PC-3 (cell line): ENCODE results near the gene SUMO3. TPM values are rescaled to one million over a fixed set of nuclear protein-coding genes. Genes with fewer than 3 reads are reported as not detected.

Experiments
- ATAC-seq: fragments of 200-7000 bp; cut with Tn5 transposase; 2 replicates; pipeline ENCODE4 v1.9.1; 2020; ENCODE audit warnings: mild to moderate bottlenecking, moderate library complexity
- BruUV-seq: library from RNA; stranded (reverse); fragments of 400-500 nt; replicated peaks from 2 replicates; lab custom pipeline; 2021; lab: Mats Ljungman, UMichigan
- CTCF ChIA-PET: fragments of 300-600 bp; sonication (Branson Sonifier 250); formaldehyde crosslinking; loops from one replicate; lab custom pipeline; 2022; ENCODE audit warnings: antibody characterized with exemption; lab: Charles Lee
- POLR2A ChIA-PET: fragments of 300-600 bp; sonication (Branson Sonifier 250); formaldehyde crosslinking; loops from one replicate; lab custom pipeline; 2022; ENCODE audit warnings: antibody characterized with exemption; ENCODE audit not compliant: unreplicated experiment; lab: Charles Lee
- DNase-seq: peaks from one replicate; pipeline ENCODE4 v3.0.0-alpha.2; 2015
- H2AFZ ChIP-seq: fragments of 300-600 bp; sonication (generic); 2 replicates; pipeline ENCODE4 v1.6.0; 2016; ENCODE audit warnings: antibody characterized with exemption, low read length
- H3F3A ChIP-seq: fragments of 300-600 bp; sonication (generic); one replicate; pipeline ENCODE4 v1.6.0; 2017; ENCODE audit warnings: antibody characterized with exemption, low read length, control low read depth, mild to moderate bottlenecking; ENCODE audit not compliant: unreplicated experiment
- H3K27ac ChIP-seq: fragments of 300-600 bp; sonication (generic); 2 replicates; pipeline ENCODE4 v1.5.1; 2016; ENCODE audit warnings: mild to moderate bottlenecking, low read length
- H3K27me3 ChIP-seq: fragments of 300-600 bp; sonication (generic); 2 replicates; pipeline ENCODE4 v1.6.1; 2016; ENCODE audit warnings: low read length, mixed read lengths
- H3K36me3 ChIP-seq: fragments of 300-600 bp; sonication (generic); 2 replicates; pipeline ENCODE4 v1.6.1; 2016; ENCODE audit warnings: low read depth, mixed run types, low read length, mixed read lengths
- H3K4me1 ChIP-seq: fragments of 300-600 bp; sonication (generic); 2 replicates; pipeline ENCODE4 v1.5.1; 2016; ENCODE audit warnings: low read length; ENCODE audit not compliant: insufficient read depth
- H3K4me2 ChIP-seq: fragments of 300-600 bp; sonication (generic); 2 replicates; pipeline ENCODE4 v1.6.0; 2016; ENCODE audit warnings: low read length
- H3K4me3 ChIP-seq: fragments of 300-600 bp; sonication (generic); 2 replicates; pipeline ENCODE4 v1.5.1; 2016; ENCODE audit warnings: mild to moderate bottlenecking, low read length, mixed read lengths
- H3K79me2 ChIP-seq: fragments of 300-600 bp; sonication (generic); 2 replicates; pipeline ENCODE4 v1.6.1; 2017; ENCODE audit warnings: low read length, mixed read lengths
- H3K9ac ChIP-seq: fragments of 300-600 bp; sonication (generic); 2 replicates; pipeline ENCODE4 v1.6.0; 2016; ENCODE audit warnings: mild to moderate bottlenecking, low read length
- H3K9me2 ChIP-seq: fragments of 300-600 bp; sonication (generic); replicated peaks from 2 replicates; pipeline ENCODE4 v1.6.1; 2016; ENCODE audit warnings: mixed run types, low read length, mixed read lengths
- H3K9me3 ChIP-seq: fragments of 300-600 bp; sonication (generic); 2 replicates; pipeline ENCODE4 v1.6.1; 2016; ENCODE audit warnings: low read length, mixed read lengths
- H4K20me1 ChIP-seq: fragments of 300-600 bp; sonication (generic); 2 replicates; pipeline ENCODE4 v1.6.1; 2016; ENCODE audit warnings: low read length, mixed read lengths
- EZH2 ChIP-seq: fragments of 300-600 bp; sonication (generic); IDR thresholded peaks from one replicate; pipeline ENCODE4 v1.6.1; 2017; ENCODE audit warnings: antibody characterized with exemption, mild to moderate bottlenecking, low read length; ENCODE audit not compliant: unreplicated experiment
- EZH2phosphoT487 ChIP-seq: fragments of 300-600 bp; sonication (generic); IDR thresholded peaks from 2 replicates; pipeline ENCODE4 v1.6.1; 2018; ENCODE audit warnings: mild to moderate bottlenecking, antibody characterized with exemption, low read length, borderline replicate concordance
- intact Hi-C: fragments of 100-400 bp; cut with micrococcal nuclease; formaldehyde crosslinking; loops from 2 replicates; pipeline ENCODE4 v1.9.0; 2023
- total RNA-seq: library from RNA; depleted of rRNA; stranded (reverse); fragments of >200 nt; gene quantifications from 2 replicates; pipeline ENCODE4 v1.2.3, GENCODE V29; 2014
- TF ChIP-seq, protein P1 (sequence below): fragments of 300-600 bp; sonication (generic); conservative IDR thresholded peaks from 2 replicates; pipeline ENCODE4 v1.5.1; 2017; ENCODE audit warnings: antibody characterized with exemption, low read depth, mild to moderate bottlenecking, low read length

The SUMO3 gene
- total RNA-seq, 1 experiment from 2014 or later = 242 TPM

DNA sequence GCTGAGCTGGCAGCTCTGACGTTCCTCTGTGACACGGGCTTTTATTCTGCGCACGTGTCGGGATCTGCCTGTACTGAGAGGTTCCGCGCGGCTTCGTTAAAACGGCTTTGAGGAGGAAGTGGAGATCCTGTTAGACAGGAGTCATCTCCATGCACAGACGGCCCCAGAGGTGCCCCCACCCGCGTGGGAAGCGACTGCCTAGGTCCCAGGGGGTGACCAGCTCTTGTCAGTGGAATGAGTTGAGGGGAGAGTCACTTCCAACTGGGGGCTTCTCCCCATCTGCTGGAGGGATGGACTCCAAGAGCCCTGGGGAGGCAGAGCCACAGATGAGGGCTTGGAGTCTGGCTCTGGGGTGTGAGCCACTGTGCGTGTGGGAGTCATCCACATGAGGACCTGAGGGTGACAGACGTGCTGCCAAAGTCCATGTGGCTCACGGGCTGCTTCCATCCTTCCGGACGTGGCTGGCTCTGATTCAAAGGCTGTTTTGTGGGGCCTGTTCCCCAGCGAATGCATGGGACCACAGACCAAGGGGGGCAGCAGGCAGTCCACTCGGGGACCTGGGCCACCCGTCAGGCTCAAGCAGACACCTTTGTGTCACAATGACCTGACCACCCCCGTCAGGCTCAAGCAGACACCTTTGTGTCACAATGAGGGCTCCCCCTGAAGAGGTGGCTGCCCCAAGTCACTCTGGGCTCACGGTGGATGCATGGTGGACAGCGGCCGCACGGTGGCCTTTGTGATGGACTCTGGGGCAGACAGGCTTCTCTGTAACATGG lies 28.8 kb upstream of the SUMO3 start:
- H4K20me1 ChIP-seq = no peaks in the 10 kb centered on the region
- H3K9ac ChIP-seq = 0 out of 2 replicates have a peak overlapping the region, but pooled peaks have one; percentile 0
- ATAC-seq (peak; percentile 45), DNase-seq (peak; percentile 51)
- CTCF ChIA-PET = interaction anchor here (0.6 to 0.8 kb wide), 2 partner anchors 27 to 86 kb away, joined by 4 to 12 read pairs; partner anchors contain the start of gene PTTG1IP
- TF ChIP-seq, protein P1, sequence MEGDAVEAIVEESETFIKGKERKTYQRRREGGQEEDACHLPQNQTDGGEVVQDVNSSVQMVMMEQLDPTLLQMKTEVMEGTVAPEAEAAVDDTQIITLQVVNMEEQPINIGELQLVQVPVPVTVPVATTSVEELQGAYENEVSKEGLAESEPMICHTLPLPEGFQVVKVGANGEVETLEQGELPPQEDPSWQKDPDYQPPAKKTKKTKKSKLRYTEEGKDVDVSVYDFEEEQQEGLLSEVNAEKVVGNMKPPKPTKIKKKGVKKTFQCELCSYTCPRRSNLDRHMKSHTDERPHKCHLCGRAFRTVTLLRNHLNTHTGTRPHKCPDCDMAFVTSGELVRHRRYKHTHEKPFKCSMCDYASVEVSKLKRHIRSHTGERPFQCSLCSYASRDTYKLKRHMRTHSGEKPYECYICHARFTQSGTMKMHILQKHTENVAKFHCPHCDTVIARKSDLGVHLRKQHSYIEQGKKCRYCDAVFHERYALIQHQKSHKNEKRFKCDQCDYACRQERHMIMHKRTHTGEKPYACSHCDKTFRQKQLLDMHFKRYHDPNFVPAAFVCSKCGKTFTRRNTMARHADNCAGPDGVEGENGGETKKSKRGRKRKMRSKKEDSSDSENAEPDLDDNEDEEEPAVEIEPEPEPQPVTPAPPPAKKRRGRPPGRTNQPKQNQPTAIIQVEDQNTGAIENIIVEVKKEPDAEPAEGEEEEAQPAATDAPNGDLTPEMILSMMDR = no peak
- TF ChIP-seq EZH2phosphoT487 (no peak), EZH2 (no peak)
- intact Hi-C loops = loop anchor here (2.0 kb wide), 1 partner anchor 46 kb away; the partner anchor contains the start of gene UBE2G2
- H3K9me3 ChIP-seq = no peaks in the 10 kb centered on the region
- no TSS peak for BruUV-seq
- POLR2A ChIA-PET = no interaction called here
- no peaks in the 10 kb centered on the region for H3K27me3 ChIP-seq
- peaks cover 23% of the 10 kb centered on the region for H3K36me3 ChIP-seq
- H2AFZ ChIP-seq = peak overlapping the region; percentile 37
- no peaks in the 10 kb centered on the region for H3F3A ChIP-seq
- H3K4me2 ChIP-seq = peak overlapping the region; percentile 66
- H3K4me3 ChIP-seq = peak overlapping the region; percentile 36; the same call in 1 of the 2 replicates
- no peaks in the 10 kb centered on the region for H3K79me2 ChIP-seq
- no peaks in the 10 kb centered on the region for H3K9me2 ChIP-seq
- peak overlapping the region; percentile 7; the same call in 1 of the 2 replicates for H3K27ac ChIP-seq
- peaks cover 11% of the 10 kb centered on the region for H3K4me1 ChIP-seq

DNA sequence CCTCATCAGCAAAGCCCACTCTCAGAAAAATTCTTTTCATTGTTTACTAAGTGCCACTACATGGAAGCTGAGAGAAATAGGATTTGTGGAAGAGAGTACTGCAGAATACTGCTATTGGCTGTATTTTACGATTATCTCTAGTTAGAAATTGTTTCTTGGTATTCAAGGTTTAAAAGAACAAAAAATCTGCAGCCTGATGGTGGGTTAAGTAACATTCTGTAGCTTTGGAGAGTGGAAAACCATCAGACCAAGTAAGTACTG lies 28.3 kb upstream of the SUMO3 start:
- H2AFZ ChIP-seq = peak overlapping the region; percentile 37
- H3K4me1 ChIP-seq = peaks cover 11% of the 10 kb centered on the region
- no peak for ATAC-seq
- H3K79me2 ChIP-seq = no peaks in the 10 kb centered on the region
- peak overlapping the region; percentile 7; the same call in 1 of the 2 replicates for H3K27ac ChIP-seq
- H3F3A ChIP-seq = no peaks in the 10 kb centered on the region
- H3K9me3 ChIP-seq = no peaks in the 10 kb centered on the region
- intact Hi-C loops = loop anchor here (2.0 kb wide), 1 partner anchor 45 kb away; the partner anchor contains the start of gene UBE2G2
- TSS peak; percentile 37 for BruUV-seq
- DNase-seq = no peak
- 0 out of 2 replicates have a peak overlapping the region, but pooled peaks have one; percentile 0 for H3K9ac ChIP-seq
- ChIA-PET CTCF (interaction anchor here (0.6 to 0.8 kb wide), 2 partner anchors 27 to 86 kb away, joined by 4 to 12 read pairs; partner anchors contain the start of gene PTTG1IP), POLR2A (no interaction called here)
- no peaks in the 10 kb centered on the region for H4K20me1 ChIP-seq
- H3K4me3 ChIP-seq = peak overlapping the region; percentile 36
- TF ChIP-seq, protein P1 = peak; percentile 28; the same call in 1 of the 2 replicates
- TF ChIP-seq EZH2 = no peak
- TF ChIP-seq EZH2phosphoT487 = no peak
- H3K36me3 ChIP-seq = peaks cover 19% of the 10 kb centered on the region
- H3K27me3 ChIP-seq = no peaks in the 10 kb centered on the region
- H3K9me2 ChIP-seq = no peaks in the 10 kb centered on the region
- peak overlapping the region; percentile 66 for H3K4me2 ChIP-seq
